K562 (cell line): ENCODE data around the gene AADAC. TPM values are rescaled to one million over a fixed set of nuclear protein-coding genes. Genes with fewer than 3 reads are reported as not detected.

Experiments
- ATAC-seq: fragments of 200-7000 bp; cut with Tn5 transposase; 3 replicates; pipeline ENCODE4 v1.9.1; 2020; ENCODE audit warnings: moderate library complexity
- BruUV-seq: library from RNA; stranded (reverse); fragments of 400-500 nt; replicated peaks from 2 replicates; lab custom pipeline; 2021; lab: Mats Ljungman, UMichigan
- CTCF ChIA-PET: fragments of 300-600 bp; formaldehyde crosslinking; extraction: SDS; loops from one replicate; lab custom pipeline; 2021; ENCODE audit warnings: low intra/inter-chr PET ratio; lab: Yijun Ruan, JAX
- POLR2A ChIA-PET: fragments of 300-600, 350-650 bp; sonication (Branson Sonifier 250); formaldehyde crosslinking; extraction: SDS; loops from one replicate; lab custom pipeline; 2021; ENCODE audit warnings: antibody characterized with exemption, inconsistent platforms; lab: Yijun Ruan, JAX
- DNase-seq, 4 experiments: peaks; one replicate each; pipeline versions ENCODE4 v3.0.0 to v3.0.0-alpha.2; 2011 to 2018; ENCODE audit warnings: low spot score in 3 of 4, mixed read lengths in 3 of 4; ENCODE audit errors: extremely low read depth in 1 of 4
- FAIRE-seq: peaks from 2 replicates; lab custom pipeline; 2011; peaks lifted over from hg19 to GRCh38; lab: Jason Lieb, UNC
- H2AFZ ChIP-seq: 2 replicates; pipeline ENCODE4 v1.6.0; 2011; ENCODE audit warnings: low read depth, low read length, control low read depth, inconsistent platforms
- H3K27ac ChIP-seq: fragments of 200-600 bp; 3 replicates; pipeline ENCODE4 v1.8.0; 2011; ENCODE audit warnings: low read depth, mild to moderate bottlenecking, control low read depth, inconsistent platforms, low read length, moderate library complexity, mixed read lengths; ENCODE audit errors: extremely low read depth
- H3K27me3 ChIP-seq, 2 experiments: fragments of 300-600 bp in 1 of 2; 2 replicates in 1 of 2; 3 replicates in 1 of 2; pipeline versions ENCODE4 v1.6.0 to v1.8.0; 2011; ENCODE audit warnings: inconsistent platforms in 2 of 2, low read length in 2 of 2, mild to moderate bottlenecking in 1 of 2, mixed read lengths in 1 of 2, moderate library complexity in 1 of 2; ENCODE audit not compliant: control insufficient read depth in 2 of 2, insufficient read depth in 2 of 2
- H3K36me3 ChIP-seq: fragments of 300-600 bp; 3 replicates; pipeline ENCODE4 v1.8.0; 2011; ENCODE audit warnings: mild to moderate bottlenecking, low read length, inconsistent platforms; ENCODE audit not compliant: control insufficient read depth, insufficient read depth
- H3K4me1 ChIP-seq, 2 experiments: fragments of 200-600 bp in 1 of 2; replicated peaks in 1 of 2; 2 replicates in 1 of 2; 3 replicates in 1 of 2; pipeline versions ENCODE4 v1.5.1 to v1.8.0; 2011; ENCODE audit warnings: inconsistent platforms in 2 of 2, low read length in 2 of 2, mild to moderate bottlenecking in 1 of 2, mixed read lengths in 1 of 2, moderate library complexity in 1 of 2; ENCODE audit not compliant: control insufficient read depth in 2 of 2, insufficient read depth in 2 of 2
- H3K4me2 ChIP-seq: 2 replicates; pipeline ENCODE4 v1.6.1; 2011; ENCODE audit warnings: low read length, control low read depth, inconsistent platforms, mixed read lengths; ENCODE audit not compliant: insufficient read depth
- H3K4me3 ChIP-seq: fragments of 200-600 bp; sonication (generic), shearing (Covaris generic); 2 replicates; pipeline ENCODE4 v1.5.1; 2016; ENCODE audit warnings: control low read depth, inconsistent platforms
- H3K79me2 ChIP-seq: fragments of 200-600 bp; 3 replicates; pipeline ENCODE4 v1.8.0; 2011; ENCODE audit warnings: low read length, inconsistent platforms; ENCODE audit not compliant: control insufficient read depth, insufficient read depth
- H3K9ac ChIP-seq, 2 experiments: 2 replicates each; pipeline versions ENCODE4 v1.6.0 to v1.6.1; 2011; ENCODE audit warnings: low read depth in 2 of 2, low read length in 2 of 2, control low read depth in 1 of 2, inconsistent platforms in 1 of 2, mild to moderate bottlenecking in 1 of 2, mixed read lengths in 1 of 2; ENCODE audit not compliant: insufficient read depth in 1 of 2
- H3K9me1 ChIP-seq: one replicate; pipeline ENCODE4 v1.6.0; 2011; ENCODE audit warnings: inconsistent platforms, mild to moderate bottlenecking, low read length, moderate library complexity; ENCODE audit not compliant: control insufficient read depth, insufficient read depth
- H3K9me3 ChIP-seq: replicated peaks from 2 replicates; pipeline ENCODE4 v1.5.1; 2011; ENCODE audit warnings: low read depth, low read length, inconsistent platforms; ENCODE audit not compliant: control insufficient read depth, insufficient read depth
- H4K20me1 ChIP-seq: replicated peaks from 2 replicates; pipeline ENCODE4 v1.6.1; 2011; ENCODE audit warnings: low read length, inconsistent platforms, mixed read lengths; ENCODE audit not compliant: control insufficient read depth, insufficient read depth
- REST ChIP-seq, 2 experiments: fragments of 450-650 bp; formaldehyde crosslinking in 1 of 2; IDR thresholded peaks; 2 replicates each; pipeline versions ENCODE4 v1.4.0 to v1.6.1; 2014 to 2020; ENCODE audit warnings: mild to moderate bottlenecking in 2 of 2, borderline replicate concordance in 1 of 2, low read depth in 1 of 2
- ZBTB40 ChIP-seq, 2 experiments: fragments of 450-650 bp in 1 of 2; sonication (generic) in 1 of 2; formaldehyde crosslinking in 1 of 2; IDR thresholded peaks; 2 replicates each; pipeline versions ENCODE4 v1.7.1 to v1.9.0; 2016 to 2022; ENCODE audit warnings: inconsistent platforms in 1 of 2, mild to moderate bottlenecking in 1 of 2, missing genetic modification reagents in 1 of 2
- WGBS: fragments of 100-300 bp; shearing (Covaris generic); methylation state at CpG from one replicate; pipeline ENCODE4 v1.1.6; 2016; ENCODE audit warnings: low coverage, mixed read lengths; ENCODE audit not compliant: insufficient coverage; ENCODE audit errors: missing lambda C conversion rate; 5-methylcytosine and 5-hydroxymethylcytosine counted together
- in situ Hi-C: fragments of 300-500 bp; cut with MboI; formaldehyde crosslinking; loops from 4 replicates; pipeline ENCODE4 v1.15.0; 2018; ENCODE audit warnings: inconsistent platforms, mixed read lengths
- intact Hi-C: fragments of 100-400 bp; cut with micrococcal nuclease; formaldehyde crosslinking; loops from 2 replicates; pipeline ENCODE4 v1.14.2; 2022
- polyA plus RNA-seq, 8 experiments: library from polyadenylated mRNA; depleted of rRNA in 4 of 8; stranded (reverse) in 5 of 8; unstranded in 3 of 8; fragments of >200 nt; fragmentation: Nextera tagmentation in 2 of 8; fragmentation: Illumina TruSeq in 1 of 8; extraction: Ambion mirVana in 2 of 8; extraction: Trizol in 1 of 8; gene quantifications; 2 replicates each; pipeline versions ENCODE4 v1.2.1 to v1.2.3, GENCODE V29; 2011 to 2014; ENCODE audit warnings: inconsistent platforms in 1 of 8, missing spikeins in 1 of 8
- total RNA-seq, 7 experiments: library from RNA; depleted of rRNA in 6 of 7; stranded (reverse); fragments of >200 nt in 6 of 7; fragmentation: Illumina TruSeq in 2 of 7; extraction: Trizol in 2 of 7; gene quantifications; 2 replicates each; pipeline versions ENCODE4 v1.2.1 to v1.2.3, GENCODE V29; 2011 to 2021; ENCODE audit warnings: low replicate concordance in 1 of 7

AADAC gene
- total and polyA plus RNA-seq, 9 of the 15 experiments (the other 6 are each of a cell fraction or from before 2014, with no cell fraction given) = 0.47 TPM; not detected in 8

GRCh38 chr3:151856641-151857040 is 42.7 kb downstream of the AADAC start:
- no peak overlapping the region for H3K4me2 ChIP-seq
- POLR2A ChIA-PET = no interaction called here
- no peaks in the 10 kb centered on the region for H3K79me2 ChIP-seq
- FAIRE-seq (no peak), DNase-seq (no peak), ATAC-seq (no peak)
- no peaks in the 10 kb centered on the region for H3K27me3 ChIP-seq
- no peak overlapping the region for H2AFZ ChIP-seq
- no peaks in the 10 kb centered on the region for H4K20me1 ChIP-seq
- no peaks in the 10 kb centered on the region; the same call in 1 of the 2 replicates for H3K9me3 ChIP-seq
- no peaks in the 10 kb centered on the region for H3K36me3 ChIP-seq
- BruUV-seq = no TSS peak
- in situ Hi-C loops (no loop called here), intact Hi-C loops (no loop called here)
- H3K9me1 ChIP-seq = no peaks in the 10 kb centered on the region
- peaks cover 4 to 8% of the 10 kb centered on the region in 2 experiments; a peak in 3 of 5 replicates for H3K4me1 ChIP-seq
- H3K27ac ChIP-seq = no peak overlapping the region
- CTCF ChIA-PET = no interaction called here
- H3K4me3 ChIP-seq = no peak overlapping the region
- H3K9ac ChIP-seq = no peak overlapping the region
- 57% methylated on average over 2 of the region's 2 CpGs for WGBS
- TF ChIP-seq ZBTB40 (IDR thresholded peaks at IDR 0.05) (no peak), ZBTB40 (CRISPR knock-in tag; IDR thresholded peaks at IDR 0.05) (no peak), REST (IDR thresholded peaks at IDR 0.05; ENCODE audit: borderline replicate concordance) (no peak), REST (CRISPR knock-in tag; IDR thresholded peaks at IDR 0.05; ENCODE audit: low read depth) (no peak)
